Sigmoid colon (tissue), 7 donors: ENCODE results near the gene KCNJ10. TPM values are rescaled to one million over a fixed set of nuclear protein-coding genes. Genes with fewer than 3 reads are reported as not detected.

ENCODE experiments used
- DNase-seq: peaks from one replicate; pipeline ENCODE4 v3.0.0-alpha.2; 2019
- H3K27ac ChIP-seq, 4 donors: fragments of 200-600 bp; sonication (generic); one replicate each; pipeline ENCODE4 v1.5.1; 2016 to 2019; ENCODE audit warnings: mild to moderate bottlenecking in 1 of 4
- H3K27me3 ChIP-seq, 3 donors: fragments of 200-600 bp; sonication (generic); one replicate each; pipeline ENCODE4 v1.5.1; 2019; ENCODE audit warnings: mild to moderate bottlenecking in 1 of 3
- H3K36me3 ChIP-seq, 4 donors: fragments of 200-600 bp; sonication (generic); one replicate each; pipeline ENCODE4 v1.5.1; 2016 to 2019
- H3K4me1 ChIP-seq, 4 donors: fragments of 200-600 bp; sonication (generic); one replicate each; pipeline ENCODE4 v1.5.1; 2017 to 2019
- H3K4me3 ChIP-seq, 4 donors: fragments of 200-600 bp; sonication (generic); one replicate each; pipeline ENCODE4 v1.5.1; 2017 to 2019; ENCODE audit warnings: mild to moderate bottlenecking in 2 of 4, moderate library complexity in 1 of 4
- H3K9me3 ChIP-seq, 4 donors: fragments of 200-600 bp in 3 of 4; sonication (generic) in 3 of 4; one replicate each; pipeline versions ENCODE4 v1.5.1 to v1.6.1; 2013 to 2019
- EP300 ChIP-seq, 4 donors: sonication (generic); formaldehyde crosslinking; IDR thresholded peaks; one replicate each; pipeline ENCODE4 v1.6.1; 2017; ENCODE audit warnings: antibody characterized with exemption in 4 of 4
- POLR2A ChIP-seq, 2 donors: fragments of 450-650 bp; IDR thresholded peaks; one replicate each; pipeline ENCODE4 v1.6.1; 2016; ENCODE audit warnings: antibody characterized with exemption in 2 of 2, mild to moderate bottlenecking in 2 of 2, moderate library complexity in 2 of 2
- POLR2AphosphoS5 ChIP-seq, 4 donors: sonication (generic); formaldehyde crosslinking; IDR thresholded peaks; one replicate each; pipeline ENCODE4 v1.6.1; 2017; ENCODE audit warnings: antibody characterized with exemption in 4 of 4
- WGBS, 2 donors: extraction: QIAGEN DNeasy Blood & Tissue Kit; methylation state at CpG; one replicate each; pipeline ENCODE4 v1.1.7; 2013; 5-methylcytosine and 5-hydroxymethylcytosine counted together
- intact Hi-C: fragments of 100-400 bp; cut with DNase I; formaldehyde crosslinking; loops from one replicate; pipeline ENCODE4 v1.15.1; 2023
- polyA plus RNA-seq, 3 donors: library from polyadenylated mRNA; stranded (reverse); fragments of 200-250 nt; gene quantifications; one replicate each; pipeline ENCODE4 v1.2.3, GENCODE V29; 2013
- total RNA-seq, 4 donors: library from RNA; depleted of rRNA; stranded (reverse); fragments of >200 nt; gene quantifications; one replicate each; pipeline ENCODE4 v1.1.0, GENCODE V29; 2016
- TF ChIP-seq, protein P1 (sequence below), 4 experiments: fragments of 450-650 bp in 3 of 4; fragments of 200-600 bp in 1 of 4; IDR thresholded peaks; one replicate each; pipeline ENCODE4 v1.5.1; 2016 to 2019; ENCODE audit warnings: antibody characterized with exemption in 4 of 4, mild to moderate bottlenecking in 3 of 4, moderate library complexity in 2 of 4
- donor health status: healthy with polysubstance abuse.
- donor health status: Bipolar disorder and iron deficiency.
- donor health status: healthy.

KCNJ10 gene
- total and polyA plus RNA-seq, 7 donors, result 0.23 to 1.3 (median 0.31) TPM; not detected in 3

DNA sequence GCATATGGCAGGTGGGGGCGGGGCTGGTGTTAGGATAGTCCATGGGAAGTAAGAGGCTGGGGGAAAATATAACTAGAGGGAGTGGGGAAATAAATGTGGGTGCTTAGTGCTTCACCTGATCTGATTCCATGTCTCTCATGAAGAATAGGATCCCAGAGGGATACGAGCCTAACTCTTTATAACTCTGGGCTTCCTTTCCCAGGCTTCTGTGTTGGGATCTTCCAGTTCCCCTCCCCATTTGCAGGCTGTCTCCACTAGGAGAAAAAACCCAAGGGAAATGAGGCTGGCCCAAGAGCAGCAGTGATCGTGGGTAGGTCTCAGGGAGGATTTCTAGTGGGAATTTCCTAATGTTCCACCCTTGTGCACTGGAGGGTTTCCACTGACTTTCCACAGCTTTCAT is 13.0 kb upstream of the KCNJ10 start:
- no peaks in the 10 kb centered on the region for H3K36me3 ChIP-seq
- intact Hi-C loops, result no loop called here
- WGBS, 2 donors, result 78 to 82% methylated on average over 3 of the region's 3 CpGs
- H3K4me1 ChIP-seq, result peaks cover 0 to 12% (median 9%) of the 10 kb centered on the region in 4 donors
- H3K27me3 ChIP-seq, result peaks cover 0 to 48% (median 24%) of the 10 kb centered on the region in 3 donors
- no peak overlapping the region for H3K4me3 ChIP-seq
- H3K27ac ChIP-seq, result no peak overlapping the region
- no peak for TF ChIP-seq EP300 (IDR thresholded peaks at IDR 0.05)
- TF ChIP-seq POLR2AphosphoS5 (IDR thresholded peaks at IDR 0.05), result no peak
- TF ChIP-seq POLR2A (IDR thresholded peaks at IDR 0.05), result no peak
- TF ChIP-seq, protein P1, sequence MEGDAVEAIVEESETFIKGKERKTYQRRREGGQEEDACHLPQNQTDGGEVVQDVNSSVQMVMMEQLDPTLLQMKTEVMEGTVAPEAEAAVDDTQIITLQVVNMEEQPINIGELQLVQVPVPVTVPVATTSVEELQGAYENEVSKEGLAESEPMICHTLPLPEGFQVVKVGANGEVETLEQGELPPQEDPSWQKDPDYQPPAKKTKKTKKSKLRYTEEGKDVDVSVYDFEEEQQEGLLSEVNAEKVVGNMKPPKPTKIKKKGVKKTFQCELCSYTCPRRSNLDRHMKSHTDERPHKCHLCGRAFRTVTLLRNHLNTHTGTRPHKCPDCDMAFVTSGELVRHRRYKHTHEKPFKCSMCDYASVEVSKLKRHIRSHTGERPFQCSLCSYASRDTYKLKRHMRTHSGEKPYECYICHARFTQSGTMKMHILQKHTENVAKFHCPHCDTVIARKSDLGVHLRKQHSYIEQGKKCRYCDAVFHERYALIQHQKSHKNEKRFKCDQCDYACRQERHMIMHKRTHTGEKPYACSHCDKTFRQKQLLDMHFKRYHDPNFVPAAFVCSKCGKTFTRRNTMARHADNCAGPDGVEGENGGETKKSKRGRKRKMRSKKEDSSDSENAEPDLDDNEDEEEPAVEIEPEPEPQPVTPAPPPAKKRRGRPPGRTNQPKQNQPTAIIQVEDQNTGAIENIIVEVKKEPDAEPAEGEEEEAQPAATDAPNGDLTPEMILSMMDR (IDR thresholded peaks at IDR 0.05), result no peak
- H3K9me3 ChIP-seq, result no peaks in the 10 kb centered on the region
- DNase-seq, result no peak

DNA sequence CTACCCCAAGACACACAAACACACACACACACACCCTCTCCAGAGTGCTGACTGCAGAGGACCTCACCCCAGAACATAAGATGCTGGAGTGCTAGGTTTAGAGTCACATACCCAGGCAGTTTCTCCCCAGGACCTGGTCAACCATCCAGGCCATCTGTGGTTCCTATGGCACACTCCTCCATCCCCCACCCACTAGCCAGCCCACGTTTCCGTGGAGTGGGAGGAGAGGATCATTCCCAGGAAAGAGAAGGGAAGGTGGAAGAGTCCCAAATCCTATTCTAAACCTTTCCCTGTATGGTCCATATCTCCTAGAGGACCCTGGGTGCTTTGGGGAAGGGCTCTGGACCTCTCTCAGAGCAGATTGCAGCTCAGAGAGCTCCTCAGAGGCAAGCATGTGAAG is 12.5 kb upstream of the KCNJ10 start:
- intact Hi-C loops, result no loop called here
- WGBS, 2 donors, result 61 to 63% methylated on average over 2 of the region's 2 CpGs
- Histone ChIP-seq H3K36me3 (no peaks in the 10 kb centered on the region), H3K4me1 (peaks cover 0 to 12% (median 9%) of the 10 kb centered on the region in 4 donors), H3K27me3 (peaks cover 0 to 48% (median 24%) of the 10 kb centered on the region in 3 donors), H3K4me3 (no peak overlapping the region), H3K9me3 (no peaks in the 10 kb centered on the region), H3K27ac (no peak overlapping the region)
- no peak for TF ChIP-seq POLR2AphosphoS5 (IDR thresholded peaks at IDR 0.05)
- DNase-seq, result no peak

DNA sequence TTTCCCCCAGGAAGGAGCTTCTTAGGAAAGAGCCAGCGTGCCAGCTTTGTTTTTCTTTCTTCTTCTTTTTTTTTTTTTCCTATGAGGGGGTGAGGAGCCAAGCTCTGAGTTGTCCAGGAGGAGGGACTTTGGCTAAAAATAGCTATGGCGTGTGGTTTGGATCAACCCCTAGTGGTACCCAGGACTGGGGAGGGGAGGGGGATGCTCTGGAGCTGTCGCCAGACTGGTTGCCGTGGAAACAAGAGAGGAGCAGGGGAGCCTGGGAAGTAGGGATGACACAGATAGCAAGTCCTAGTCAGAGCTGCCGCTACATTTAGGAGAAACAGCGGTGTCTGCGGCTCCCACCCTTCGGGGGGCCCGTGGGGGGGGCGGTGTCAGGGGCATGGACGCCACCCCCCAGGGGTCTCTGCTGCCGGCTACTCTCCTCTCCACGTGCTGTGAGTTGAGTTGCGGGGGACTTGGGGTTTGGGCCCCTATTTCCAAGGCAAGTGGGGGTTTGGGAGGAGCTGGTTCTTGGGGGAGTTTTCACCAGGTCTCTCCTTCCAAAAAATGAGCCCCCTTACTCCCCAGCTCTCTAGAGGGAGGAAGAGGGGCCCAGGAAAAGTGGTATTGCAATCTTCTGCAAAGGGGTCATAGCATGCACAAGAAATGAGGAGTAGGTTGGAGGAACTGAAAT is 11.4 kb upstream of the KCNJ10 start, which contains the start of gene KCNJ9:
Gene KCNJ9 (plus strand): TSS at position 278 of the 676 bp plus-strand sequence. CDS start 2,493 bp downstream, outside the sequence.
- no peak for TF ChIP-seq POLR2A (IDR thresholded peaks at IDR 0.05)
- TF ChIP-seq POLR2AphosphoS5 (IDR thresholded peaks at IDR 0.05), result no peak
- TF ChIP-seq, protein P1 (IDR thresholded peaks at IDR 0.05), result no peak
- no peak for TF ChIP-seq EP300 (IDR thresholded peaks at IDR 0.05)
- H3K36me3 ChIP-seq, result no peaks in the 10 kb centered on the region
- H3K4me3 ChIP-seq, result no peak within 1 kb of the TSS
- H3K27ac ChIP-seq, result no peak within 1 kb of the TSS
- intact Hi-C loops, result no loop called here
- no peaks in the 10 kb centered on the region for H3K9me3 ChIP-seq
- peaks cover 0 to 48% (median 24%) of the 10 kb centered on the region in 3 donors for H3K27me3 ChIP-seq
- no peak for DNase-seq
- WGBS, 2 donors, result 25 to 29% methylated on average over 14 of the region's 14 CpGs
- peaks cover 0 to 12% (median 9%) of the 10 kb centered on the region in 4 donors for H3K4me1 ChIP-seq

DNA sequence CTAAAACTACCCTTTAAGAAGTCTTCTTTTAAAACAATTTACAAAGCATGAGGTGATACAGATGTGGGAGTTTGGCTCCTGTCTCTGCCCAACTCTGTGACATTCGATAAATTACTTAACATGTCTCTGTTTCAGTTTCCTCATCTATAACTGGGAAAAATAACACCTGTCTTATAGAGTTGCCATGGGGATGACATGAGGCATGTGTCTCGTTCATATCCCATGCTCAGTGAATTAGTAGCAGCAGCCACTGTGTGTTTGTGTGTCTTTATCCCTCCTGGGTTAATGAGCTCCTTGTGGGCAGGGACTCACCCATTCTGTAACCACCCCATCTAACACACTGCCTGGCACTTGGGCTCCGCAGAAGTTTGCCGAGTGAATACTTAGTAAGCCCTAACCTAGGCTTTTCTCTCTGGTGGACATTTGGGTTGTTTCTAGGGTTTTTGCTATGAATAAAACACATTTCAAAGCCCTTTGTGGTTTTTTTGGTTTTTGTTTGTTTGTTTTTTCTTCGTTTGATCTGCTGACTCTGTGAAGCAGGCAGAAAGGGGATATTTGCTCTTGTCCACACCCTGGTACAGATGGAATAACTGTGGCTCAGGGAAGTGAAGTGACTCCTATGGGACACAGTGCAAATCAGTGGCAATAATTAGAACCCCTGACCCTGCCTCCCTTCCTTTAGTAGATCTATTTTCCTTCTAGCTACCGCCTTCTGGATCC is 10.6 kb upstream of the KCNJ10 start:
- WGBS, 2 donors, result 31 to 62% methylated on average over 6 of the region's 6 CpGs
- Histone ChIP-seq H3K4me1 (peaks cover 0 to 12% (median 9%) of the 10 kb centered on the region in 4 donors), H3K27me3 (peaks cover 0 to 48% (median 24%) of the 10 kb centered on the region in 3 donors), H3K9me3 (no peaks in the 10 kb centered on the region), H3K27ac (no peak overlapping the region), H3K36me3 (no peaks in the 10 kb centered on the region), H3K4me3 (no peak overlapping the region)
- TF ChIP-seq POLR2A (IDR thresholded peaks at IDR 0.05) (no peak), POLR2AphosphoS5 (IDR thresholded peaks at IDR 0.05) (no peak), EP300 (IDR thresholded peaks at IDR 0.05) (no peak)
- TF ChIP-seq, protein P1 (IDR thresholded peaks at IDR 0.05), result no peak
- DNase-seq, result no peak
- intact Hi-C loops, result no loop called here

DNA sequence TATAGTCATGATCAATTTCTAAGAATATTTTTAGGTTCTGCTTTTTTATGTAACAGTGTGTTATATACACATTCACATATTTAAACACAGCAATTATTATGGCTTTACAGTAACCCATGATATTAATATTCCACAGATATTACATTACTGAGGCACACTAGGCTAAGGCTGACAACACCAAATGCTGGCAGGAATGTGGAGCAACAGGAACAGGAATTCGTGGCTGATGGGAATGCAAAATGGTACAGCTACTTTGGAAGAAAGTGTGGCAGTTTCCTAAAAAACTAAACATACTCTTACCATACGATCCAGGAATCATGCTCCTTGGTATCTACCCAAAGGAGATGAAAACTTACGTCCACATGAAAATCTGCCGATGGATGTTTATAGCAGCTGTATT is 9.5 kb upstream of the KCNJ10 start:
- Histone ChIP-seq H3K27ac (no peak overlapping the region), H3K4me3 (no peak overlapping the region), H3K36me3 (no peaks in the 10 kb centered on the region), H3K4me1 (peaks cover 0 to 10% (median 8%) of the 10 kb centered on the region in 4 donors), H3K9me3 (no peaks in the 10 kb centered on the region), H3K27me3 (peaks cover 0 to 48% (median 24%) of the 10 kb centered on the region in 3 donors)
- TF ChIP-seq, protein P1 (IDR thresholded peaks at IDR 0.05), result no peak
- TF ChIP-seq POLR2AphosphoS5 (IDR thresholded peaks at IDR 0.05) (no peak), EP300 (IDR thresholded peaks at IDR 0.05) (no peak)
- DNase-seq, result no peak
- WGBS, 2 donors, result 61 to 73% methylated on average over 4 of the region's 4 CpGs
- intact Hi-C loops, result no loop called here
